HT1080 (cell line): ENCODE measurements around the gene CAPN12. TPM values are rescaled to one million over a fixed set of nuclear protein-coding genes. Genes with fewer than 3 reads are reported as not detected.

Source experiments
- total RNA-seq: library from RNA; depleted of rRNA; stranded (reverse); fragments of >200 nt; shearing (Covaris generic); gene quantifications from 2 replicates; pipeline ENCODE4 v1.2.3, GENCODE V29; 2014; rRNA removed

CAPN12 gene
- total RNA-seq, 1 experiment from 2014 or later, result 0.14 TPM

Other genes starting within 250 kb of the CAPN12 start
- gene MAP4K1, start 126.5 kb downstream of the CAPN12 start, total RNA-seq, result 0.20 and 0.24 TPM in 2 replicates
- gene EIF3K, start 125.3 kb downstream of the CAPN12 start, total RNA-seq, result 564 and 651 TPM in 2 replicates
- gene ACTN4, start 96.8 kb downstream of the CAPN12 start, total RNA-seq, result 446 and 615 TPM in 2 replicates
- gene LGALS7, start 29.0 kb upstream of the CAPN12 start, total RNA-seq, result not detected in 2 replicates
- 1.7 TPM in 1 of 2 replicates, not detected in the other for gene LGALS7B, start 44.7 kb upstream of the CAPN12 start, total RNA-seq
- 0.11 TPM in 1 of 2 replicates, not detected in the other for gene LGALS4, start 68.5 kb upstream of the CAPN12 start, total RNA-seq
- 15.0 and 31.0 TPM in 2 replicates for gene ECH1, start 87.3 kb upstream of the CAPN12 start, total RNA-seq
- gene HNRNPL, start 105.5 kb upstream of the CAPN12 start, total RNA-seq, result 419 and 531 TPM in 2 replicates
- gene RINL, start 133.8 kb upstream of the CAPN12 start, total RNA-seq, result 5.2 and 5.3 TPM in 2 replicates
- gene SIRT2, start 155.1 kb upstream of the CAPN12 start, total RNA-seq, result 30.8 and 33.6 TPM in 2 replicates
- gene NFKBIB, start 155.5 kb upstream of the CAPN12 start, total RNA-seq, result 25.7 and 42.5 TPM in 2 replicates
- not detected in 2 replicates for gene CCER2, start 167.7 kb upstream of the CAPN12 start, total RNA-seq
- 44.6 and 48.2 TPM in 2 replicates for gene SARS2, start 186.3 kb upstream of the CAPN12 start, total RNA-seq
- 135 and 136 TPM in 2 replicates for gene MRPS12, start 186.5 kb upstream of the CAPN12 start, total RNA-seq
- 28.6 and 40.0 TPM in 2 replicates for gene FBXO17, start 231.3 kb upstream of the CAPN12 start, total RNA-seq